A549 treated with Mapracorat at 1 μM for 4 hours (cell line): ENCODE data around the gene VASH2. TPM values are rescaled to one million over a fixed set of nuclear protein-coding genes. Genes with fewer than 3 reads are reported as not detected.

Experiments used
- total RNA-seq: library from RNA; stranded (reverse); fragments of 200-300 nt; extraction: Qiagen RNA extraction; gene quantifications from 5 replicates; pipeline ENCODE4 v1.2.3, GENCODE V29; 2022

The VASH2 gene
- total RNA-seq: 1.7 to 3.5 TPM (median 2.9 TPM) in 5 replicates

GRCh38 chr1:212950243-212951125 is at the start of gene VASH2:
VASH2 (plus strand) TSS chr1:212950541; CDS start chr1:212951543, 1,002 bp downstream.

GRCh38 chr1:213015099-213016050 is 65.0 kb downstream of the VASH2 start, which contains the start of gene ANGEL2:
ANGEL2 (minus strand) TSS chr1:213015867; CDS start chr1:213015671, 196 bp downstream.

Other genes starting within 250 kb of the VASH2 start
- gene NSL1, start 158.8 kb upstream of the VASH2 start, total RNA-seq: 25.5 to 38.7 TPM (median 32.3 TPM) in 5 replicates
- 10.6 to 15.4 TPM (median 12.9 TPM) in 5 replicates for gene TATDN3, start 158.6 kb upstream of the VASH2 start, total RNA-seq
- gene SPATA45, start 102.9 kb upstream of the VASH2 start, total RNA-seq: not detected in 5 replicates
- 13.1 to 18.2 TPM (median 16.4 TPM) in 5 replicates for gene FLVCR1, start 92.3 kb upstream of the VASH2 start, total RNA-seq
- 14.5 to 18.5 TPM (median 16.3 TPM) in 5 replicates for gene ANGEL2, start 65.3 kb downstream of the VASH2 start, total RNA-seq
- gene RPS6KC1, start 100.7 kb downstream of the VASH2 start, total RNA-seq: 8.5 to 11.5 TPM (median 10.7 TPM) in 5 replicates